ENCODE results near the gene ENOSF1. TPM values are rescaled to one million over a fixed set of nuclear protein-coding genes. Genes with fewer than 3 reads are reported as not detected.

Gene ENOSF1
- total and polyA plus RNA-seq, 2 donors (not counting 1 experiment from before 2014, with no cell fraction given), result 8.0 to 34.8 TPM

DNA sequence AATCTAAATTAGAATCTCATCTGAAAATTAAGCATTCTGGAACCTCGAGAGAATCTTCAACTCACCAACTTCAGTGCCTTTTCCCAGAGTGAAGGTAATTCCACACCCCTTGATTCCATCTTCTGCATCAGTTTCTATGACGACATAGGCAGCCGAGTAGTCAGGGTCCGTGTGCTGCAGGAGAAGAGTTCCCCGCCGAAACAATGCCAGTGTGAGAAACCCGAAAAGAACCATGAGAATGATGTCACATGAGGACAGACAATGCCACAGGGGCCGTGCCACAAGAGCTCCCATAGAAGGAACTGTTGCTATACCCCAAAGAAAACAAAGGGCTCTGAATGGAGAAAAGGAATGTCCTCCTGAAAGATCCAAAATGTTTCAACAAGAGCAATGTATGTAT lies 6.0 kb downstream of the ENOSF1 start:
- Mint-ChIP-seq H3K4me3 (no peak overlapping the region), H3K9me3 (ENCODE audit: insufficient read depth) (no peaks in the 10 kb centered on the region), H3K4me1 (peaks cover 8% of the 10 kb centered on the region), H3K27me3 (peaks cover 3% of the 10 kb centered on the region), H3K27ac (no peak overlapping the region)
- Histone ChIP-seq H3K27ac (ENCODE audit: low read length in 2 of 2) (no peak overlapping the region), H3K79me2 (ENCODE audit: control insufficient read depth, insufficient read depth, low read length) (no peaks in the 10 kb centered on the region), H3K36me3 (replicated peaks in 1 of 2; ENCODE audit: control extremely low read depth in 1 of 2, control insufficient read depth in 1 of 2, extremely low read depth in 1 of 2, insufficient read depth in 2 of 2, low read length in 1 of 2) (no peaks in the 10 kb centered on the region), H4K20me1 (ENCODE audit: control insufficient read depth, insufficient read depth, low read length, poor library complexity, severe bottlenecking) (no peaks in the 10 kb centered on the region), H3K27me3 (replicated peaks in 1 of 4; ENCODE audit: control extremely low read depth in 1 of 4, control insufficient read depth in 3 of 4, insufficient read depth in 4 of 4, low read length in 3 of 4) (peaks cover 0 to 4% (median 0%) of the 10 kb centered on the region in 4 experiments), H2AFZ (ENCODE audit: insufficient read depth, low read depth, low read length, poor library complexity, severe bottlenecking) (no peak overlapping the region), H3K4me2 (replicated peaks; ENCODE audit: low read depth, low read length, poor library complexity, severe bottlenecking) (no peak overlapping the region), H3K4me1 (ENCODE audit: control insufficient read depth in 2 of 2, insufficient read depth in 2 of 2, low read length in 2 of 2) (peaks cover 3 to 4% of the 10 kb centered on the region in 2 donors), H3K9me3 (ENCODE audit: control extremely low read depth in 1 of 3, control insufficient read depth in 2 of 3, insufficient read depth in 1 of 3, low read length in 2 of 3) (no peaks in the 10 kb centered on the region), H3K4me3 (ENCODE audit: control extremely low read depth in 1 of 5, extremely low read depth in 1 of 5, insufficient read depth in 1 of 5, low read depth in 2 of 5, low read length in 4 of 5) (no peak overlapping the region), H3K9ac (ENCODE audit: low read length) (no peak overlapping the region)
- ChIA-PET POLR2A (no interaction called here), CTCF (no interaction called here)
- 97% methylated on average over 5 of the region's 8 CpGs for WGBS (ENCODE audit: insufficient coverage)
- intact Hi-C loops (cut with micrococcal nuclease), result no loop called here
- TF ChIP-seq EZH2 (IDR thresholded peaks at IDR 0.05; ENCODE audit: borderline replicate concordance, insufficient read depth, low read depth, low read length, poor library complexity, severe bottlenecking) (no peak), CTCF (IDR thresholded peaks at IDR 0.05) (no peak)
- DNase-seq, result no peak
- no peak for ATAC-seq (ENCODE audit: low read depth)

DNA sequence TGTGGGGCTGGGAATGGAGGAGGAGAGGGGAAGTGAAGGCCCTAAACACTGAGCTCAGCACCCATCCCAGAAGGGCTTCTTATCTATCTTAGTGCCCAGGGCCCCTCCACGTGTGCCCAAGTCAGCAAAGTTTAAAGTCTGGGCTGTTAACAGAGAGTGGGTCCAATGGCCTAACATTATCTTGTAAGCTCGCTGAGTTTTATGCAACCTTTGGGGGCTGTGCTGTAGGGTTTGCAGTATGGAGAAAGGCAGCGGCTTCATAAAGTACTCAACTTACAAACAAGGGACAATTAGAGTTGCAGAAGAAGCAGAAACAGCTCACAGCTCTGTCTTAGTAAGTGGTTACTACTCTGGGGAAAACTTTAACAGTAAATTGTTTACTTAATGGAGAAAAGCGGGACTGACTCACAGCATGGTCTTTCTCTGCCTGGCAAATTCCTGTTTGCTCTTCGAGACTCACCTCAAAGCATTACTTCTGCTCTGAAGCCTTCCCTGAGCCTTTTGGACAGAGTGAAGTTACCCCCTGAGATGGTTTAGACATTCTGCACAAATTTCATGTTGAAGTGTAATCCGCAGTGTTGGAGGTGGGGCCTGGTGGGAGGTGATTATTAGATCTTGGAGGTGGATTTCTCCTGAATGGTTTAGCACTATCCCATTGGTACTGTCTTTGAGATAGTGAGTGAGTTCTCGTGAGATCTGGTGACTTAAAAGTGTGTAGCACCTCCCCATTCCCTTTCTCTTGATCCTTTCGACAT lies 9.0 kb downstream of the ENOSF1 start:
- intact Hi-C loops (cut with micrococcal nuclease), result no loop called here
- DNase-seq (no peak), ATAC-seq (ENCODE audit: low read depth) (no peak)
- ChIA-PET POLR2A (no interaction called here), CTCF (interaction anchor here (0.5 kb wide), 1 partner anchor 12 kb away, joined by 3 read pairs; no protein-coding TSS in a partner anchor)
- Histone ChIP-seq H3K27me3 (replicated peaks in 1 of 4; ENCODE audit: control extremely low read depth in 1 of 4, control insufficient read depth in 3 of 4, insufficient read depth in 4 of 4, low read length in 3 of 4) (no peaks in the 10 kb centered on the region), H3K4me3 (ENCODE audit: control extremely low read depth in 1 of 5, extremely low read depth in 1 of 5, insufficient read depth in 1 of 5, low read depth in 2 of 5, low read length in 4 of 5) (no peak overlapping the region), H3K27ac (ENCODE audit: low read length in 2 of 2) (no peak overlapping the region), H2AFZ (ENCODE audit: insufficient read depth, low read depth, low read length, poor library complexity, severe bottlenecking) (no peak overlapping the region), H3K4me2 (replicated peaks; ENCODE audit: low read depth, low read length, poor library complexity, severe bottlenecking) (no peak overlapping the region), H3K4me1 (ENCODE audit: control insufficient read depth in 2 of 2, insufficient read depth in 2 of 2, low read length in 2 of 2) (no peaks in the 10 kb centered on the region), H4K20me1 (ENCODE audit: control insufficient read depth, insufficient read depth, low read length, poor library complexity, severe bottlenecking) (no peaks in the 10 kb centered on the region), H3K36me3 (replicated peaks in 1 of 2; ENCODE audit: control extremely low read depth in 1 of 2, control insufficient read depth in 1 of 2, extremely low read depth in 1 of 2, insufficient read depth in 2 of 2, low read length in 1 of 2) (no peaks in the 10 kb centered on the region), H3K9me3 (ENCODE audit: control extremely low read depth in 1 of 3, control insufficient read depth in 2 of 3, insufficient read depth in 1 of 3, low read length in 2 of 3) (no peaks in the 10 kb centered on the region), H3K9ac (ENCODE audit: low read length) (no peak overlapping the region), H3K79me2 (ENCODE audit: control insufficient read depth, insufficient read depth, low read length) (no peaks in the 10 kb centered on the region)
- Mint-ChIP-seq H3K4me3 (no peak overlapping the region), H3K27me3 (no peaks in the 10 kb centered on the region), H3K4me1 (peaks cover under 1% of the 10 kb centered on the region), H3K9me3 (ENCODE audit: insufficient read depth) (no peaks in the 10 kb centered on the region), H3K27ac (no peak overlapping the region)
- 89% methylated on average over 3 of the region's 8 CpGs for WGBS (ENCODE audit: insufficient coverage)
- TF ChIP-seq CTCF (IDR thresholded peaks at IDR 0.05), result no peak
- no peak for TF ChIP-seq EZH2 (IDR thresholded peaks at IDR 0.05; ENCODE audit: borderline replicate concordance, insufficient read depth, low read depth, low read length, poor library complexity, severe bottlenecking)
